Activated CD8-positive, alpha-beta T cell treated with anti-CD3 and anti-CD28 coated beads for 36 hours (primary cell): Measurements from ENCODE around the gene PLD4. TPM values are rescaled to one million over a fixed set of nuclear protein-coding genes. Genes with fewer than 3 reads are reported as not detected.

Experiments
- ATAC-seq: fragments of 200-7000 bp; cut with Tn5 transposase; one replicate; pipeline ENCODE4 v1.10.0; 2021; ENCODE audit warnings: mild to moderate bottlenecking, moderate library complexity
- CTCF ChIA-PET: fragments of 350-600 bp; sonication (Branson Sonifier 250); formaldehyde crosslinking; loops from one replicate; lab custom pipeline; 2021; ENCODE audit warnings: antibody characterized with exemption; lab: Charles Lee
- POLR2A ChIA-PET: fragments of 350-600 bp; sonication (Branson Sonifier 250); formaldehyde crosslinking; loops from one replicate; lab custom pipeline; 2021; ENCODE audit warnings: antibody characterized with exemption; lab: Charles Lee
- DNase-seq: peaks from one replicate; pipeline ENCODE4 v3.0.0-alpha.2; 2020
- H3K27ac Mint-ChIP-seq: one replicate; pipeline ENCODE4 v1.8.0; 2021; ENCODE audit warnings: mild to moderate bottlenecking, mixed read lengths
- H3K27me3 Mint-ChIP-seq: one replicate; pipeline ENCODE4 v1.8.0; 2021; ENCODE audit warnings: mixed read lengths
- H3K36me3 Mint-ChIP-seq: one replicate; pipeline ENCODE4 v1.8.0; 2021; ENCODE audit warnings: low read depth, mixed read lengths
- H3K4me1 Mint-ChIP-seq: one replicate; pipeline ENCODE4 v1.8.0; 2021; ENCODE audit warnings: low read depth, mixed read lengths
- H3K4me3 Mint-ChIP-seq: one replicate; pipeline ENCODE4 v1.8.0; 2021; ENCODE audit warnings: mild to moderate bottlenecking, moderate library complexity, mixed read lengths
- H3K9me3 Mint-ChIP-seq: one replicate; pipeline ENCODE4 v1.8.0; 2021; ENCODE audit warnings: mixed read lengths
- CTCF ChIP-seq: fragments of 200-600 bp; IDR thresholded peaks from one replicate; pipeline ENCODE4 v1.8.0; 2022; ENCODE audit warnings: antibody characterized with exemption, mild to moderate bottlenecking
- intact Hi-C: fragments of 100-400 bp; cut with micrococcal nuclease; formaldehyde crosslinking; loops from one replicate; pipeline ENCODE4 v1.10.0; 2022
- total RNA-seq, 2 experiments: library from RNA; stranded (reverse); gene quantifications; one replicate each; pipeline ENCODE4 v1.2.3, GENCODE V29; 2021

The PLD4 gene
- total RNA-seq, 2 experiments from 2014 or later, result not detected

GRCh38 chr14:104978746-104979691, 54.3 kb downstream of the PLD4 start:
- Mint-ChIP-seq H3K4me3 (peak overlapping the region; percentile 14), H3K36me3 (no peaks in the 10 kb centered on the region), H3K4me1 (peaks cover 11% of the 10 kb centered on the region), H3K9me3 (no peaks in the 10 kb centered on the region), H3K27me3 (peaks cover 26% of the 10 kb centered on the region), H3K27ac (no peak overlapping the region)
- POLR2A ChIA-PET, result interaction anchor here (0.6 to 0.8 kb wide), 4 partner anchors 40 to 67 kb away, joined by 3 to 4 read pairs (median 4); partner anchors contain the start of gene CDCA4
- CTCF ChIA-PET, result interaction anchor here (1.6 kb wide), 1 partner anchor 67 kb away, joined by 8 read pairs; no protein-coding TSS in a partner anchor
- ATAC-seq (no peak), DNase-seq (no peak)
- no peak for TF ChIP-seq CTCF
- intact Hi-C loops, result no loop called here

- CTCF ChIA-PET, result interaction anchor here (1.6 kb wide), 1 partner anchor 66 kb away, joined by 8 read pairs; no protein-coding TSS in a partner anchor
- no peak for ATAC-seq
- H3K27ac Mint-ChIP-seq, result no peak overlapping the region
- POLR2A ChIA-PET, result interaction anchor here (0.6 kb wide), 2 partner anchors 39 to 66 kb away, joined by 4 read pairs; no protein-coding TSS in a partner anchor
- peaks cover 13% of the 10 kb centered on the region for H3K4me1 Mint-ChIP-seq
- intact Hi-C loops, result no loop called here
- H3K9me3 Mint-ChIP-seq, result no peaks in the 10 kb centered on the region
- no peak overlapping the region for H3K4me3 Mint-ChIP-seq
- no peak for DNase-seq
- H3K36me3 Mint-ChIP-seq, result no peaks in the 10 kb centered on the region
- TF ChIP-seq CTCF, result no peak
- H3K27me3 Mint-ChIP-seq, result peaks cover 26% of the 10 kb centered on the region
Observed at GRCh38 chr14:104979758-104980610, 55.3 kb downstream of the PLD4 start.

GRCh38 chr14:104980611-104981531, 56.2 kb downstream of the PLD4 start:
- H3K36me3 Mint-ChIP-seq, result no peaks in the 10 kb centered on the region
- TF ChIP-seq CTCF, result no peak
- ATAC-seq (no peak), DNase-seq (no peak)
- ChIA-PET POLR2A (interaction anchor here (0.9 to 1.3 kb wide), 2 partner anchors 13 to 40 kb away, joined by 3 to 4 read pairs; partner anchors contain the start of gene CDCA4), CTCF (interaction anchor here (1.1 to 2.2 kb wide), 2 partner anchors 45 to 65 kb away, joined by 5 to 11 read pairs; no protein-coding TSS in a partner anchor)
- no peaks in the 10 kb centered on the region for H3K9me3 Mint-ChIP-seq
- H3K27ac Mint-ChIP-seq, result no peak overlapping the region
- H3K27me3 Mint-ChIP-seq, result peaks cover 26% of the 10 kb centered on the region
- no peak overlapping the region for H3K4me3 Mint-ChIP-seq
- intact Hi-C loops, result no loop called here
- H3K4me1 Mint-ChIP-seq, result peaks cover 11% of the 10 kb centered on the region

- intact Hi-C loops, result no loop called here
- Mint-ChIP-seq H3K9me3 (no peaks in the 10 kb centered on the region), H3K36me3 (no peaks in the 10 kb centered on the region), H3K4me1 (peaks cover 8% of the 10 kb centered on the region), H3K27me3 (peaks cover 18% of the 10 kb centered on the region), H3K27ac (no peak overlapping the region), H3K4me3 (no peak overlapping the region)
- ChIA-PET CTCF (interaction anchor here (1.1 to 2.2 kb wide), 2 partner anchors 44 to 64 kb away, joined by 5 to 11 read pairs; no protein-coding TSS in a partner anchor), POLR2A (interaction anchor here (0.9 to 1.3 kb wide), 2 partner anchors 12 to 39 kb away, joined by 3 to 4 read pairs; partner anchors contain the start of gene CDCA4)
- no peak for TF ChIP-seq CTCF
- DNase-seq (no peak), ATAC-seq (no peak)
Observed at GRCh38 chr14:104981699-104982541, 57.2 kb downstream of the PLD4 start.
